ENCODE results near the gene ORM1.

ORM1 gene

GRCh38 chr9:114357911-114358328 lies 35.0 kb downstream of the ORM1 start:
- TF ChIP-seq CTCF (IDR thresholded peaks at IDR 0.05; ENCODE audit: low read depth, low read length, missing control alignments), result no peak
- H3K4me3 ChIP-seq (ENCODE audit: low read depth, low read length), result no peak overlapping the region
- DNase-seq (ENCODE audit: low read depth), result no peak

GRCh38 chr9:114359801-114360200 lies 36.9 kb downstream of the ORM1 start:
- H3K4me3 ChIP-seq (ENCODE audit: low read depth, low read length), result no peak overlapping the region
- no peak for DNase-seq (ENCODE audit: low read depth)
- TF ChIP-seq CTCF (IDR thresholded peaks at IDR 0.05; ENCODE audit: low read depth, low read length, missing control alignments), result no peak

- DNase-seq (ENCODE audit: low read depth), result no peak
- TF ChIP-seq CTCF (IDR thresholded peaks at IDR 0.05; ENCODE audit: low read depth, low read length, missing control alignments), result no peak
- no peak overlapping the region for H3K4me3 ChIP-seq (ENCODE audit: low read depth, low read length)
Observed at GRCh38 chr9:114361542-114361941, 38.6 kb downstream of the ORM1 start.

GRCh38 chr9:114362394-114362793 lies 39.5 kb downstream of the ORM1 start:
- no peak overlapping the region for H3K4me3 ChIP-seq (ENCODE audit: low read depth, low read length)
- no peak for TF ChIP-seq CTCF (IDR thresholded peaks at IDR 0.05; ENCODE audit: low read depth, low read length, missing control alignments)
- DNase-seq (ENCODE audit: low read depth), result no peak

- TF ChIP-seq CTCF (IDR thresholded peaks at IDR 0.05; ENCODE audit: low read depth, low read length, missing control alignments), result no peak
- no peak for DNase-seq (ENCODE audit: low read depth)
Observed at GRCh38 chr9:114363424-114363823, 40.5 kb downstream of the ORM1 start.

GRCh38 chr9:114364134-114365041 lies 41.5 kb downstream of the ORM1 start:
- H3K4me3 ChIP-seq (ENCODE audit: low read depth, low read length), result no peak overlapping the region
- no peak for TF ChIP-seq CTCF (IDR thresholded peaks at IDR 0.05; ENCODE audit: low read depth, low read length, missing control alignments)

More at GRCh38 chr9:114363424-114363823, 40.5 kb downstream of the ORM1 start:
- no peak overlapping the region for H3K4me3 ChIP-seq (ENCODE audit: low read depth, low read length)

GRCh38 chr9:114365194-114365593 lies 42.3 kb downstream of the ORM1 start:
- TF ChIP-seq CTCF (IDR thresholded peaks at IDR 0.05; ENCODE audit: low read depth, low read length, missing control alignments), result no peak
- H3K4me3 ChIP-seq (ENCODE audit: low read depth, low read length), result no peak overlapping the region
- no peak for DNase-seq (ENCODE audit: low read depth)

More at GRCh38 chr9:114364134-114365041, 41.5 kb downstream of the ORM1 start:
- DNase-seq (ENCODE audit: low read depth), result no peak

Data from GM12864 (cell line).